ENCODE data around the gene TMEM158.

DNA sequence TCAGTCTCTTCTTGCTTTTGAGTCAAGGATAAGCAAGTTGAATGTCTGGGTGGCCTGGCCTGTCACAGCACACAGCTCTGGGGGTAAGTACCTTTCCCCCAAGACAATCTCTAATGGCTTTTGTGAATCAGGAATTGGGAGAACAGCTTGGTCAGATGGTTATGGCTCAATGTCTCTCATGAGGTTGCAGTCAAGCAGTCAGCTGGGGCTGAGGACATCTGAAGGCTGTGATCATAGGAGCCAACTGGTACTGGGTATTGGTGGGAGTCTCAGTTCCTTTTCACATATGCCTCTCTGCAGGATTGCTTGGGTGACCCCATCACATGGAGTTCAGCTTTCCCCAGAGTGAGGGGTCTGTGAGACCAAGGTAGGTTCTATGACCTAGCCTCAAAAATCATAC, 33.0 kb upstream of the TMEM158 start:
- TF ChIP-seq, protein P1, sequence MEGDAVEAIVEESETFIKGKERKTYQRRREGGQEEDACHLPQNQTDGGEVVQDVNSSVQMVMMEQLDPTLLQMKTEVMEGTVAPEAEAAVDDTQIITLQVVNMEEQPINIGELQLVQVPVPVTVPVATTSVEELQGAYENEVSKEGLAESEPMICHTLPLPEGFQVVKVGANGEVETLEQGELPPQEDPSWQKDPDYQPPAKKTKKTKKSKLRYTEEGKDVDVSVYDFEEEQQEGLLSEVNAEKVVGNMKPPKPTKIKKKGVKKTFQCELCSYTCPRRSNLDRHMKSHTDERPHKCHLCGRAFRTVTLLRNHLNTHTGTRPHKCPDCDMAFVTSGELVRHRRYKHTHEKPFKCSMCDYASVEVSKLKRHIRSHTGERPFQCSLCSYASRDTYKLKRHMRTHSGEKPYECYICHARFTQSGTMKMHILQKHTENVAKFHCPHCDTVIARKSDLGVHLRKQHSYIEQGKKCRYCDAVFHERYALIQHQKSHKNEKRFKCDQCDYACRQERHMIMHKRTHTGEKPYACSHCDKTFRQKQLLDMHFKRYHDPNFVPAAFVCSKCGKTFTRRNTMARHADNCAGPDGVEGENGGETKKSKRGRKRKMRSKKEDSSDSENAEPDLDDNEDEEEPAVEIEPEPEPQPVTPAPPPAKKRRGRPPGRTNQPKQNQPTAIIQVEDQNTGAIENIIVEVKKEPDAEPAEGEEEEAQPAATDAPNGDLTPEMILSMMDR (IDR thresholded peaks at IDR 0.05; ENCODE audit: low read depth, low read length), result no peak
- no peak for TF ChIP-seq POLR2A (IDR thresholded peaks at IDR 0.05; ENCODE audit: extremely low read depth, insufficient read length)
- TF ChIP-seq, protein P2, sequence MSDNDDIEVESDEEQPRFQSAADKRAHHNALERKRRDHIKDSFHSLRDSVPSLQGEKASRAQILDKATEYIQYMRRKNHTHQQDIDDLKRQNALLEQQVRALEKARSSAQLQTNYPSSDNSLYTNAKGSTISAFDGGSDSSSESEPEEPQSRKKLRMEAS (IDR thresholded peaks at IDR 0.05; ENCODE audit: low read depth, low read length), result no peak
